GM18870 (cell line): ENCODE data around the gene PHLDB1.
"Not testable (repeated sequence)": the region's sequence is repeated elsewhere in the genome, so short reads cannot be mapped to it uniquely, and the experiment has no call there.

Experiments used
- ATAC-seq: cut with Tn5 transposase; IDR thresholded peaks from one replicate; pipeline ENCODE4 v1.9.1; 2021; ENCODE audit warnings: moderate library complexity; ENCODE audit not compliant: unreplicated experiment

The PHLDB1 gene

DNA sequence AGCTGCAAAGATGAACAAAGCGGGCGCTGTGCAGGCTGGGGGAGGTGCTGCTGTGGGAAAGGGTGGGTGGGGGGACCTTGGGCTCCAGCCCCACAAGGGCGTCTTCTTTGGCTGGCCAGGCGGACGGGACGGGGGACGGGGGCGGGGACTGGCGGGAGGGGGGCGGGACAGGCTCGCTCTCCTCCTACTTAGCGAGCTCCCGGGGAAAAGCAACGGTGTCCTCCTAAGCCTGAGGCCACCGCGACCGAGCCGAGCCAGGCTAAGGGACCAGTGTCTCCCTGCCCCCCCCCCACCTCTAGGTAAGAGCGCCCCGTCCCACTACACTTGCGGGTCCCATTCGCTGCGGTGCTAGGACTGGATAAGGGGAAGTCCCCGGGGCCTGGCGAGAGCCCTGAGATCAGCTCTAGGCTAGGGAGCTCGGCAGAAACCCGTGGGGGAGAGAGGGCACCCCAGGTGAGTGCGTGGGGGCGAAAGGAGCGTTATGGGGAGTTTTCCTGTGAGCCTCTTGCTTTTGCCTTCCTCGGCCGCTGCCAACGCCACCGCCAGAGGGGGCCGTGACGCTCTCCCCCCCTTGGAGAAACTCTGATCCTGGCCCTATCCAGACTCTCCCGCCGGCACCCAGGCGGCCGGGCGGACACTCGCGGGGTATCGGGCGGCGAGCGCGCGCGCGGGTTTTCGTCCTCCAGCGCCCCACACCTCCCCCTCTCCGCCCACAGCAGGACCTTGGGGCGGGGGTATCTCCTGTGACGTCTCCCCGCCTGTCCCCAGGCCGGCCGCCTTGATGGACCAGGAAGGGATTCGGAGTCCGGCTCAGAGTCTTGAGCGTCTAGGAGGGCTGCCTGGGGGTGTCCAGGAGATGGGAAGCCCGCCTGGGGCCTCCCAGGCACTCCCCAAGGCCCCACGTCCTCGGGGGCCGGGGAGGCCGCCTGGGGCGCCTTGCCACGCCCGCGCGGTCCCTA, at the start of gene PHLDB1:
Gene PHLDB1, plus strand, starts transcription at position 215 of the 959 bp plus-strand sequence. CDS start 6,222 bp downstream, outside the sequence.
- no peak for ATAC-seq

DNA sequence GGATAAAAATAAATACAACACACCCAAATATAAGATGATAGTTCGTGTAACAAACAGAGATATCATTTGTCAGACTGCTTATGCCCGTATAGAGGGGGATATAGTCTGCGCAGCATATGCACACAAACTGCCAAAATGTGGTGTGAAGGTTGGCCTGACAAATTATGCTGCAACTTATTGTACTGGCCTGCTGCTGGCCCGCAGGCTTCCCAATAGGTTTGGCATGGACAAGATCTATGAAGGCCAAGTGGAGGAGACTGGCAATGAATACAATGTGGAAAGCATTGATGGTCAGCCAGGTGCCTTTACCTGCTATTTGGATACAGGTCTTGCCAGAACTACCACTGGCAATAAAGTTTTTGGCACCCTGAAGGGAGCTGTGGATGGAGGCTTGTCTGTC, 46.6 kb upstream of the PHLDB1 start:
- ATAC-seq: no peak

DNA sequence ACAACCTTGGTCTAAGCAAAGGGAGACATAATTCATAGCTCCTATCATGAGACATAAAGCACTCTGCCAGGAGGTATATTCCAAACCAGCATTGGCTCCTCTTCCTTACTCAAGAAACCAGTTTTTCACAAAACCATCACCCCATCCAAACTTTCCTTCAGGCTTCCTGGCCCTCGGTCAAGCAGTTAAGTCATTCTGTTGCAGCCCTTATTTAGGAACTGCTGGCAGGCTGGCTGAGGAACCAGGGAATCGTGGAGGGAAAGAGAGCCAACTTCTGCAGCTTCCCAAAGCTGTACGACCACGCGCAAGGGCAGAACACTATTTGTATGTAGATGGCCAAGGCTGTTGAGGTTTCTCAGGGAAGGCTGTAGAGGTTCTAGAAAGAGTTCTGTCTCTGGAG, 42.4 kb upstream of the PHLDB1 start:
- no peak for ATAC-seq

DNA sequence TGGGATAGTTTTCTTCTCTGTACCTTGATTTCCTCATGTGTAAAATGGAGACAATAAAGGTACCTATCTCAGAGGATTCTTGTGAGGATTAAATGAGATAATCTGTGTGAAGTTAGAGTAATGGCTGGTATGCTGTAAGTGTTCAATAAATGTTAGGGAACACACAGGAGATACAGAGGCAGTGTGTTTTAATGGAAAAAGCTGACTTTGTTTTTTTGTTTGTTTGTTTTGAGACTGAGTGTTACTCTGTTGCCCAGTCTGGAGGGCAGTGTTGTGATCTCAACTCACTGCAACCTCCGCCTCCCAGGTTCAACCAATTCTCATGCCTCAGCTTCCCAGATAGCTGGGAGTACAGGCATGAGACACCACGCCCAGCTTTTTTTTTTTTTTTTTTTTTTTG, 37.7 kb upstream of the PHLDB1 start:
- no peak for ATAC-seq

DNA sequence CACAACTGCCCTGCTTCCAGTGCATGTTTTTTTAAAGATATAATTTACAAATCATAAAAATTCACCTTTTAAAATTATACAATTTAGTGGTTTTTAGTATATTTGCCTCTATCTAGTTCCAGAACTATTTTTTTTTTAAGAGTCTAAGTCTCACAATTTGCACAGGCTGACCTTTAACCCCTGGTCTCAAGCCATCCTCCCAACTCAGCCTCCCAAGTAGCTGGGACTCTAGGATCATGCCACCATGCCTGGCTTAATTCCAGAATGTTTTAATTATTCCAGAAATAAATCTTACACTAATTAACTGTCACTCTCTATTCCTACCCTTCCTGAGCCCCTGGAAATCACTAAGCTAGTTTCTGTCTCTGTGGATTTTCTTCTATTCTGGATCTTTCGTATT, 36.6 kb upstream of the PHLDB1 start:
- no peak for ATAC-seq

DNA sequence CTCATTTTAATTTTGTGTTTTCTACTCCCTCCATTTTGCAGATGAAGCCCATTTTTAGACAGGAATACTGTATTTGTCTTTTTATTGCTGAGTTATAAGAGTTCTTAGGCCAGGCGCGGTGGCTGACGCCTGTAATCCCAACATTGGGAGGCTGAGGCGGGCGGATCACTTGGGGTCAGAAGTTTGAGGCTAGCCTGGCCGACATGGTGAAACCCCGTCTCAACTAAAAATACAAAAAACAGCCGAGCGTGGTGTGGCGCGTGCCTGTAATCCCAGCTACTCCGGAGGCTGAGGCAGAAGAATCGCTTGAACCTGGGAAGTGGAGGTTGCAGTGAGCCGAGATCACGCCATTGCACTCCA, 35.7 kb upstream of the PHLDB1 start:
- not testable (repeated sequence) for ATAC-seq

DNA sequence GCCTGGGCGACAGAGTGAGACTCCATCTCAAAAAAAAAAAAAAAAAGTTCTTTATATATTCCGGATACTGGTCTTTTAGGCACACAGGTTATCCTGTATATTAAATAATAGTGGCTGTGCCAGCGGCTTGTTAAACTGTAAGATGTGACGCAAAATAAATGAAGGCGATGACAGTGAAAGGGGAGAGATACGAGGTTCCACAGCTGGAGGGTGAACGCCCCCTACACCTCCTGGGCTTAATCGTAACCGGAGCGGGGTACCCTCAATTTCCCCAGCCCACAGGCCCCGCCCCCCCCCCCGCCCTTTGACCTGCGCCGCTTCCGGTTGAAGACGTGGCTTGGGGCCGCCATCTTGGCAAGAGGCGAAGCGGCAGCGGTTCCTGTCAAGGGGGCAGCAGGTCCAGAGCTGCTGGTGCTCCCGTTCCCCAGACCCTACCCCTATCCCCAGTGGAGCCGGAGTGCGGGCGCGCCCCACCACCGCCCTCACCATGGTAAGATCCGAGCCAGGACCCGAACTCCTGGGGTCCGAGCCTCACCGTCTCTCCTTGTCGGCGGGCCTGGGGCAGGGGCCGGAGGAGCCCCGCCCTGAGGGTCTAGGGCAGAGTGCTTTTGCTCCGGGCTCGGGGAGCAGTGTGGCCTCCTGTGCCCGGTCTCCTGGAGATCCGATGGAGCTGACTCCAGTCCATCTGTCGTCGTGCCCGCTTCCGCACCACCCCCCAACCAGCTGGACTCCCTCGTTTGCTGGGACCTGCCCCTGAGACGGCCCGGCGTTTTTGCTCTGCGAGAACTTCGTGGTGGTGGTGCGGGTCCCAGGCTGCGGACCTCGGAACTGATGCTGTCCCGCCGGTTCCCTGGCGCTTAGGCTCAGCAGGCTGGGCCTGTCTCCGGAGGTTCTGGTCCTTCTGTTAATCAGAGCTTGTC, 35.1 kb upstream of the PHLDB1 start, which contains the start of gene ARCN1:
Gene ARCN1, plus strand, starts transcription at position 349 of the 920 bp plus-strand sequence. Its CDS starts 139 bp downstream, at position 488.
- peak; percentile 40 for ATAC-seq

DNA sequence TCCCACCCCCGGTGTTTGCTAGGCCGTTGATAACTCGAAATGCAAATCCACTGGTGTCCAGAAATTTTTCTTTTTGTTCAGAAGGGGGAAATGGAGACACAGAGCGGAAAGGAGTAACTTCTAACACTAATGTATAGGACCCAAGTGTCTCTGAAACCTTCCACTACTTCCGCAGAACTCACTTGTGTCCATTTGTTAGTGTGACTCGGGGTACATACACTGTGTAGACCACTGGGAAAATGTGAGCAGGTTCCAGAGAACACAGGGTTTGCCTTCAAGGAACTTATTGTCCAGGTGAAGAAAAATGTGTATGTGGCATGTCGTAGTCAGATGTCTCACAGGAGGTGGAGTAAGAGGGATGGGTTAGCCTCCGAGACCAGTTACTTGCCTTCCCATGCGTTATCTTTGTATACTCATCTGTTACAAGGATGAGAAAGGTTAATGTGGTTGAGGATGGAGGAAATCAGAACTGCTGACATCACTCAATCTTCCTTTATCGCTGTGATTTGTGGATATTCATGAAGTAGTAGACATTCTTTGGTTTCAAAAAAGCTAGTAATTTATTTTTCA, 34.3 kb upstream of the PHLDB1 start:
- ATAC-seq: no peak

DNA sequence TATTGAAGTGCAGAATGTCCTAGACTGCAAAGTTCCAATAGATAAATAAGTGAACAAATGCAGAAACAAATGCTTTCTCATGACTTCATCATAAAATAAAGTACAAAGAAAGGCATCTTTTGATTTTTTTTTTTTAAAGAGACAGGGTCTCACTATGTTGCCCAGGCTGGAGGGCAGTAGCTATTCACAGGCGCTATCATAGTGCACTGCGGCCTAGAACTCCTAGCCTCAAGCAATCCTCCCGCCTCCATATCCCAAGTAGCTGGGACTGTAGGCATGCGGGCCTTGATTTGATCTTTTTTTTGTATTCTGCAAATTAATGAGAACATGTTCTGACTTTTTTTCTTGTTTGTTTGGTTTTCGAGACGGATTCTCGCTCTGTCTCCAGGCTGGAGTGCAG, 32.8 kb upstream of the PHLDB1 start:
- ATAC-seq: no peak

DNA sequence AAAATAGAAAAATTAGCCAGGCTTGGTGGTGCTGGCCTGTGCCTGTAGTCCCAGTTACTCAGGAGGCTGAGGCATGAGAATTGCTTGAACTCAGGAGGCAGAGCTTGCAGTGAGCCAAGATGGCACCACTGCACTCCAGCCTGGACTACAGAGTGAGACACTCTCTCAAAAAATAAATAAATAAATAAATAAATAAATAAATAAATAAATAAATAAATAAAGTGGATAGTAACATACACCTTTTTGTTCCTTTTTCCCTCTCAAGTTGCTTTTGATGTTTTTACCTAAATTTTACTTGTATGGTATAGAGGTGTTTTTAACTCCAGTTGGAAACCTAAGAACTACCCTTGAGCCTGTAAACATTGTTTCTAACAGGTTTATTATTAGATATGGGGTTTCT, 29.4 kb upstream of the PHLDB1 start:
- not testable (repeated sequence) for ATAC-seq

DNA sequence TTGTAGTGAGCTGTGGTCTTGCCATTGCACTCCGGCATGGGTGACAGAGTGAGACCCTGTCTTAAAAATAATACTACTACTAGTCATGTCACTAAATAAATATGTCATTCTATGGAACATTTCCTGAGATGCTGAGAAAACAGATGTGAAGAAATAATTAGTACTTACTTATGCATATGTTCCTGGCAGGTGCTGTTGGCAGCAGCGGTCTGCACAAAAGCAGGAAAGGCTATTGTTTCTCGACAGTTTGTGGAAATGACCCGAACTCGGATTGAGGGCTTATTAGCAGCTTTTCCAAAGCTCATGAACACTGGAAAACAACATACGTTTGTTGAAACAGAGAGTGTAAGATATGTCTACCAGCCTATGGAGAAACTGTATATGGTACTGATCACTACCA, 26.4 kb upstream of the PHLDB1 start:
- no peak for ATAC-seq

DNA sequence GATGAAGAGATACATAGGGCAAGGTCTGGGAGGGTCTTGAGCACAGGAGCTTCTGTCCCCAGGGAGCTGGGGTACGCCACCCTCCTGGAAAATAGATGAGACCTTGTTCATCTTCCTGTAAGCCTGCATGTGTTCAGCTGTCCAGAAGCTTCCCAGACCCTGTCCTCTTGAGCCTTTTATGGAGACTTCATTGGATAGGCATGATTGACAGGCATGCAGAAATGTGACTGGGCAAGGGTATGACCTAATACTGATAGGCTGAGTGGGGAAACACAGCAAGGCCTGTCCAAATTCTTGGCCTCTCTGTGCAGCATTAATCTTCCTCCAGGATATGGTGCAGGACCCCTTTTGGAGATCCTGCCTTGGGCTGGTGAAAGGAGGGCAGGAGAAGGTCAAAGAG, 19.5 kb upstream of the PHLDB1 start:
- no peak for ATAC-seq

DNA sequence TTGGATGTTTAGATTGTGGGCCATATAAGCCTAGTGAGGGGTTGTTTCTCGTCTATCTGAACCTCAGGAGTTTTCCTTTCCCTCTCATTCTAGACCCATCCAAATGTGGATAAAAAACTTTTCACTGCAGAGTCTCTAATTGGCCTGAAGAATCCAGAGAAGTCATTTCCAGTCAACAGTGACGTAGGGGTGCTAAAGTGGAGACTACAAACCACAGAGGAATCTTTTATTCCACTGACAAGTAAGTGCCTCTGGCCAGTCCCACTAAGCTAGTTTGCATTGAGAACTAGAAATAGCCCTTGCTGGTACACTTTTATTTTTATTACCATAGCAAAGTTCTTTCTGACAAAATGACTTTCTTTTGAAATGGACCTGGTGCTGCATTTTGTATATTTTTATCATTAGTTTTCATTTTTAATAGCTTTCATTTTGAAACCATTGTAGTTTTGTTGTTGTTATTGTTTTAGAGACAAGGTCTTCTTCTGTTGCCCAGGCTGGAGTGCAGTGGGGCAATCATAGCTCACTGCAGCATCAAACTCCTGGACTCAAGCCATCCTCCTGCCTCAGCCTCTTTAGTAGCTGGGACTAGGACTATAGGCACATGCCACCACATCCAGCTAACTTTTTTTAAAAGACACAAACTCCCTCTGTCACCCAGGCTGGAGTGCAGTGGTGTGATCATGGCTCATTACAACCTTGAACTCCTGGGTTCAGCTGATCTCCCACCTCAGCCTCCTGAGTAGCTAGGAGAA, 14.6 kb upstream of the PHLDB1 start:
- no peak for ATAC-seq

DNA sequence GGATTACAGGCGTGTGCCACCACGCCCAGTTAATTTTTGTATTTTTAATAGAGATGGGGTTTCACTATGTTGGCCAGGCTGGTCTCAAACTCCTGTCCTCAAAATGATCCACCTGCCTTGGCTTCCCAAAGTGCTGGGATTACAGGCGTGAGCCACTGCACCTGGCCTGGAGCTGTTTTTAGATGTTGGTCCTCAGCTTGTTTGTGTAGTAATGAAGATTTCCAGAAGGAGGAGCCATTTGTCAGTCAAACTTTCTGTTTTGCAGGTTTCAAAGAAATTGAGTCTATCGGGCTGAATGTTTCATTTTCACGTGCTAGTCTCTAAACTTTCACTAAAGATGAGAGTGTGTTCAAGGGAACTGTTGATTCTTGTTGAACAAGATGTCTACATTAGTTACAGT, 12.4 kb upstream of the PHLDB1 start:
- not testable (repeated sequence) for ATAC-seq

DNA sequence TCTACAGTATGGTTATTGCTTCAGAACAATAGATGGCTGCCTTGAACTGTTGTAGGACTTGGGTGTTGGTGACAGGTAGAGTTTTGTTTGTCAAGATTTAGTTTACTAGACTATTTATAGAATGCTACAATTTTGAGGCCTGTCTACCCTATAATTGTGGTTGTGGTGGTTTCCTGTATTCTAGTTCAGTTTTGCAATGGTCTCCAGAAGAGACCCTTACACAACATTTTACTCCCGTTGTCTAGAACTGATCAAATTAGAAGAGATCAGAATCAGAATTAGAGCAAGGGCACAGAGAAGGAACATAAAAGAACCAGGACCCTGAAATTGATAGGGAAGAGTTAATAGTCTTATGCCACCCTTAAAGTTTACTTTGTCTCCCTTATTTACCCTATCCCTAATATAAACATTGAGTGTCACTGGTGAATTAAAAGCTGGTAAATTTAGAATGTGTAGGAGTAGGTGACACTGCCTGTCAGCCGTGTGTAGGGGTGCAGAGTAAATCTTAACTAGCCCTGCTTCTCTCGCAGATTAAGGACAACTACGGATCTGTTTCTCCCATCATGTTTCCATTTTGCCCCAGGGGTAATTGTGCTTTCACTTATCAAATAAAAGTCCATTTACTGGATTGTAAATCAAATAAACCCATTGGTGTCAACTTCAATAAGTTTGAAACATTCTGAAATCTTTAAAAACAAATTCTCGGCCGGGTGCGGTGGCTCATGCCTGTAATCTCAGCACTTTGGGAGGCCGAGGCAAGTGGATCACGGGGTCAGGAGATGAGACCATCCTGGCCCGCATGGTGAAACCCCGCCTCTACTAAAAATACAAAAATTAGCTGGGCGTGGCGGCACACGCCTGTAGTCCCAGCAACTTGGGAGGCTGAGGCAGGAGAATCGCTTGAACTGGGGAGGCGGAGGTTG, 10.9 kb upstream of the PHLDB1 start:
- no peak for ATAC-seq

DNA sequence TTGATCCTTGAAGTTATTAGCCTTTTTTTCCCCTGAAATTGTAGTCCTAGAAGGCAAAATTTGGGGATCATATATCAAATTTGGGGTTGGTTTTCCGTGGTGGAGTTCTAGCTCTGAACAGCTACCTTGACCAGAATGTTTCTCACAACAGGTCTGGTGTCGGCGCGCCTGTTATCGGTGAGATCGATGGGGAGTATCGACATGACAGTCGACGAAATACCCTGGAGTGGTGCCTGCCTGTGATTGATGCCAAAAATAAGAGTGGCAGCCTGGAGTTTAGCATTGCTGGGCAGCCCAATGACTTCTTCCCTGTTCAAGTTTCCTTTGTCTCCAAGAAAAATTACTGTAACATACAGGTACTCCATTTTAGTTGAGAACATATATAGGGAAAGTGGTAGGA, 9.9 kb upstream of the PHLDB1 start:
- ATAC-seq: no peak

DNA sequence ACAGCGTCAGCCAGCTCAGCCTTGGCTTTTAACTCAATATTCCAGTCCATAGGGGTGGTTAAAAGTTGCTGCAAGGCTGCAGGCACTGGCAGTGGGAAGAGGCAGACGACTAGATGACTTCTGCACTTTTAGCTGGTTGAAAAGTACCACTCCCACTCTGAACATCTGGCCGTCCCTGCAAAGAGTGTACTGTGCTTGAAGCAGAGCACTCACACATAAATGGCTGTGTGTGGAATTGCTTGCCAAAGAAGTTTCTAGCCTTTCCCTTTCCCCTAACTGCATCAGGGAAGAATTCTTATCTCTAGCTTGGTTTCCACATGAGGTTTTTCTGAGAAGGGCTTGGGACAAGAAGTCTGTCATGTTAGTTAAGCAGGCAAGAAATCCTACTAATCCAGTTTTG, 5.1 kb upstream of the PHLDB1 start:
- no peak for ATAC-seq

DNA sequence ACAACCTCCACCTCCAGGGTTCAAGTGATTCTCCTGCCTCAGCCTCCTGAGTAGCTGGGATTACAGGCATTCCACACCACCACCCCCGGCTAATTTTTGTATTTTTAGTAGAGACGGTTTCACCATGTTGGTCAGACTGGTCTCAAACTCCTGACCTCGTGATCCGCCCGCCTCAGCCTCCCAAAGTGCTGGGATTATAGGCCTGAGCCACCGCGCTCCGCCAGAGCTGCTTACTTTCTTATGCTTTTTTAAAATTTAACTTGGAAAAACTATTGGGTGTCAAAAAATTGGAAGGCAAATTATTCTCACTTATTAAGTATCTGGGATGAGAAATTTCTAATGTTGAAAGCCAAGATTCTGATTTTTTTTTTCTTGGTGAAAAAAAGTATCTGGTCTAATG, 3.7 kb upstream of the PHLDB1 start:
- ATAC-seq: not testable (repeated sequence)

DNA sequence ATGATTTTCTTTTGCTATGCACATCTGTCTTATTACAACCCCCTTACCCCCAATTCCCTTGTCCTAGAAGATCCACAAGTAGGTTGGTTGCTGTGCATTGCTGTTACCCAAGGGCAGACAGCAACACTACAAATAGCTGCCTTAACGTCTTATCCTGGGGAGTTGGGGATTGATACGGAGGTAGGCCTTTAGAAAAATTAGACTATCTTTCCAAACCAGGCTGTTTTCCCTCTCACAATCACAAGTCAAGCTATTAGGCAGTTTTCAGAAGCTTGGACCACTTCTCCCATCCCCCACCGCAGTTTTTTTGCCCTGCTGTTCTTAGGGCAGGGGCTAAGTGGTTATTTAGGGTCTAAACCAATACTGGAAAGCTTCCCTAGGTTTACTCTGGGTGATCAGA, 2.8 kb upstream of the PHLDB1 start:
- ATAC-seq: no peak
